NCI-H1105 treated with DMSO at 0.1 percent for 48 hours (cell line): ENCODE data around the gene SGK2.

ENCODE experiments used
- DNase-seq: peaks from one replicate; lab custom pipeline; 2025; lab: John Stamatoyannopoulos, UW

The SGK2 gene

GRCh38 chr20:43558412-43559146 is at the start of gene SGK2:
TSS of gene SGK2 (plus strand) at chr20:43559027. CDS start at chr20:43566496, 7,469 bp downstream.
- no peak for DNase-seq

DNA sequence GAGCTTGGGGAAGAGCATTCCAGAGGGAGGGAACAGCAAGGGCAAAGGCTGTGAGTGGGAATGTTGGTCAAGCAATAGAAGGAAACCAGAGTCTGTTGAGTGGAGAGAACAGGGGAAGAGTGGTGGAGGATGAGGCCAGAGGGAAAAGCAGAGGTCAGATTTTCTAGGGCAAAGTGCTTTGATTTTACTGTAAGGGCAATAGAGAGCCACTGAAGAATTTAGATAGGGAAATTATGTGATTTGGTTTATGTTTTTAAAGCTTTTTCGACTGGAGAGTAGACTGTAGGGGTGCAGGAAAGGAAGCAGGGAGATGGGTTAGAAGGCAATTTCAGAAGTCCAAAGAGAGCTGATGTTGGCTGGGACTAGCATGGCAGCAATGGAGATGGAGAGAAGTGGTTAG is 46.9 kb upstream of the SGK2 start:
- DNase-seq = no peak

DNA sequence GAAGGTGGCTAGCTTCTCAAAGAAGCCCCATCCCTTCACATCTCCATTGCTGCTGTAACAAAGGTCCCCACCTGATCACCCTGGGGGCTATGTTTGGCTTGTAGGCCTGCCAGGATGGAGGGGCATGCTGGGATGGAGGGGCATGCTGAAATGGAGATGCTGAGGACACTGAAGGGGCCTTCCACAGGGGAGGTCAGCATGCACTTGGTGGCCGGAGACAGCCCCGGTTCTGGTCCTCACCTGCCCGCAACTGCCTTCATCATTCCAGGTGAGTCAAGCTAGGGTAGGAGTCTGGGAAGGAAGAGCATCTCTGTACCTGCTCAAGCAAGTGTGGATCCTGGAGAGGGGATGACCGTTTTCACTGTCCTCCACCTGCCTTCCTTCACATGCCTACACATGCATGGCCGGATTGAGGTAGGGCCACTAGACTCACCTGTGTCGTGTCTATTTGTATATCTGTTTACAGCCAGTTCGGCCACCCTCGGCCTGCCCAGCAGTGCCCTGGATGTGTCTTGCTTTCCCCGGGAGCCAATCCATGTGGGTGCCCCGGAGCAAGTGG is 45.4 kb upstream of the SGK2 start:
- DNase-seq = no peak

DNA sequence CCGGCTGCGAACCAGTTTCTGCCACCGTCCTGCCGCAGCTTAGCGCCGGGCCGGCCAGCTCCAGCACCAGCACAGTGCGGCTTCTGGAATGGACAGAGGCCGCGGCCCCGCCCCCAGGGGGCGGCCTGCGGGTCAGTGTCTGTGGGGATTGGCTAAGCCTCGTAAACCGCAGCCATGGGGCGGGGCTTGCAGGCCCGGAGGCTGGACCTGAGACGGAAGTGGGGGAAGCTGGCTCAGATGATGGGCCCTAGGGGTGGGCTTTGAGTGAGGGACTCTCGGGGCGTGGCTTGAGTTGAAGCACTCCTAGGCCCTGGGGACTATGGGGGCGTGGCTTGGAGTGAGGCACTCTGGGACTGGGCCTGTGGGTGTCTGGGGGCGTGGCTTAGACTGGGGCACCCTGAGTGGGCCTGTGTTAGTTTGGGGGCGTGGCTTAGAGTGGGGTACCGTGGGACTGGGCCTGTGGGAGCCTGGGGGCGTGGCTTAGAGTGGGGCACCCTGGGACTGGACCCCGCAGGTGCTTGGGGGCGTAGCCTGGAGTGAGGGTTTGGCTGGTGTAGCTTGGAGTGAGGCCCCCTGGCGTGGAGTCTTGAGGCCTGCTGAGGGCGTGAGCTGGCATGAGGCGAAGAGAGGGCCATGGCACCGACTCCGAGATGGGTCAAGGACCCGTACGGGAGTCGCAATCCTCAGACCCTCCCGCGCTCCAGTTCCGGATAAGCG is 44.7 kb upstream of the SGK2 start:
- peak; percentile 95 for DNase-seq

DNA sequence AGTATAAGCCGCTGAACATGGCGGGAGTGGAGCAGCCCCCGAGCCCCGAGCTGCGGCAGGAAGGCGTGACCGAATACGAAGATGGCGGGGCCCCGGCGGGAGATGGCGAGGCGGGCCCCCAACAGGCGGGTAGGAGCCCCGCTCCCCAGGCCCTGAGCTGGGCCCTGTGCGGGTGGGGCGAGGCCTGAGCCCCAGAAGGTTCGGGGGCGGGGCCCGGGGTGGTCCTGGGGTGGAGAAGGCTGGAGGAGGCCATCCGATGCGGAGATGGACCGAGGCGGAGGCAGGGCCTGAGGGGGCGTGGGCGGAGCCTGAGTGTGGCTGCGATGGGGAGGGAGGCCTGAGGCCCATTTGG is 44.2 kb upstream of the SGK2 start:
- peak; percentile 37 for DNase-seq

- DNase-seq = no peak
These were observed 43.2 kb upstream of the SGK2 start for GRCh38 chr20:43515628-43516027.

- DNase-seq = no peak
These were observed 42.5 kb upstream of the SGK2 start for GRCh38 chr20:43516251-43516824.

- DNase-seq = no peak
These were observed 38.7 kb upstream of the SGK2 start for GRCh38 chr20:43520074-43520630.

- no peak for DNase-seq
These were observed 33.8 kb upstream of the SGK2 start for GRCh38 chr20:43525021-43525420.

DNA sequence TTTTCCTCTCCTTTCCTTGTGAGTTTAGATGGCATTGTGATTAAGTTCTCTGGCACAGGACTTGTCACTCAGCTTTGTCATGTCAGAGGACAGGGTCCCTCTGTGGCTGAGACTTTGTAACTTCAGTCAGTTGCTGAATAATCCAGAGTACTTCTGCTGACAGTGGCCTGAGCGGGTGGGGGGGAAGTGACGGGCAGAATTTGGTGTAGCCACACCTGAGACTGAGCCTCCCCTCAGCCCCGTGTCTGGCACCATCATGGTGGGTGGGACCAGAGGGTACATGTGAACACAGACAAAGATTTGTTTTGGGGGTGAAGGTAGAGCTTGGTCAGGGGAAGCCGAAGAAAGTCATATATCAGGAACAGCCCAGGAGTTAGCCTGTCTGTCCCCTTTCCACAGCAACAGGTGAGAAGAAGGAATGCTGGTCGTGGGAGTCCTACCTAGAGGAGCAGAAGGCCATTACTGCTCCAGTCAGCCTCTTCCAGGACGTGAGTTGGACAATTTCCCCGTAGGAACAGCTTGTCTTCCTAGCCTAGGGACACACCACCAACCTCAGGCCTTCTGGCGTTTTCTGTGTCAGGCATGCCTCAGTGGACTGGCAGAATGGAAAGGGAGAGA is 30.5 kb upstream of the SGK2 start:
- no peak for DNase-seq

DNA sequence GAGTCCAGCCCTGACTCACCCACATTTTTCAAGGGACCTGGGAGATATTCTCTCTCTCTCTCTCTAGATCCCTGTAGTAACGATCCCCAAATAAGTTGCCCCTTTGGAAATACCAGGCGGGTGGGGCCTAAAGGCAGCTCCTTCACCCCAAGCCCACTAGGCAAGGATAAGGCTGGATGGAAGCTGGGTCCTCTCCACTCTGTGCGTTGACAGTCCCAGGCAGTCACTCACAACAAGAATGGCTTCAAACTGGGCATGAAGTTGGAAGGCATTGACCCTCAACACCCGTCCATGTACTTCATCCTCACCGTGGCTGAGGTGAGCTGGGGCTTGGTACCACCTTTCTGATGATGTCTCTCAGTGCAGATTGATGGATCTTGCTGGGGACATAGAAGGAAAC is 29.8 kb upstream of the SGK2 start:
- no peak for DNase-seq

DNA sequence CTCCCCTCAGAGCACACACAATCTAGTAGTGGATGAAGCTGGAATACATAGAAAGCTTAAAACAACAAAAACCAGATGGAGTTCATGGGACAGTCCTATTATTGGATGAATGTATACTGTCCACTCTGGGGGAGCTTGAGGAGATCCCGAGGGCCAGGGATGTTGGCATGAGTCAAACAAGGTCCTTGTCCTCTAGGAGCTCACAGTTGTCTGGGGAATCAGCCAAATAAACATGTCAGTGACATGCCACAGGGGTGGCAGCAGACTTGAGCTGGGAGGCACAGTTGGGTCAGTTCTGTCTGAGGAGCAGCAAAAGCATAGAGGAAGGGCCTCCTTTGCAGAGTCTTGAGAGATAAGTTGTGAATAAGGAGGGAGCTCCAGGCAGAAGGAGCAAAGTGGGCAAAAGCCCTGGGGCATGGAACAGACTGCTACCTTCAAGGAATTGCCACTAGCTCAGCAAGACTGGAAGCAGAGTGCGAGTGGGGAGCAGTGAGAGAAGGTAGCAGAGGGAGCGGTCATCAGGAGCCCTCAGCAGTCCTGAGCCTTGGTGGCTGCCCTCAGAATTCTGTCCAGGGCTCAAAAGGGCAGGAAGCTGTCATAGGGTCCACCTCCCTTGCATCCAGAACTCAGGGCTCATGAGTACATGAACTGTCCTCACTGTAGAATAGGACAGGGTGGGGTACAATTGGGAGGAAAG is 29.2 kb upstream of the SGK2 start:
- no peak for DNase-seq

DNA sequence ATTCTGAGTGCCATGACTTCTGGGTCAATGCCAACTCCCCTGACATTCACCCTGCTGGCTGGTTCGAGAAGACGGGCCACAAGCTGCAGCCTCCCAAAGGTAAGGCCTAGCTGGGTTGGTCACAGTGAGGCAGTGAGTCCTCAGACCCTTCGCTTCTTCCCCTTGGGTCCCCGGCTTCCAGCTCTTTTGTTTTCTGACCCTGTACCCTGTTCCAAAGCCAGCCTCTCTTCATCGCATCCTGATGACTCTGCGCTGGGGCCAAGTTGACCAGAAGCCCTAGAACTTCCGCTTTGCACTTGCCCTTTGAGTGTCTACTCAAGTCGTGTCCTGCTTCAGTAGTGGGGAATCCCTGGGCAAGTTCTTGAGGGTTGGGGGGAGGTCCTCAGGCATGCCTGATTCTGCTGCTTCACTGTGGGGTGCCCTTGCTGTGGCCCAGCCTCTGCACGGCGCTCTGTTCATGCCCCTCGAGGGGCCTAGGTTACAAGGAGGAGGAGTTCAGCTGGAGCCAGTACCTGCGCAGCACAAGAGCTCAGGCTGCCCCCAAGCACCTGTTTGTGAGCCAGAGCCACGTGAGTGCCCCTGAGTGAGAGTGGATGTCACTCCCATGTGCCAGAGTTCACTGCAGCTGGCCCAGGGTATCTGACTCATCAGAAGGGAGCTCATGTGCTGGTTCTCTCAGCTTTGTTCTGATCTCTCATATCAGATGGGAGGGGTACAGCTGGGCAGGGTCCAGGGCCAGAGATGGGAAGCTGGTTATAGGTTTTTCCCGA is 28.3 kb upstream of the SGK2 start:
- DNase-seq = no peak

- no peak for DNase-seq
These were observed 27.8 kb upstream of the SGK2 start for GRCh38 chr20:43531091-43531443.

GRCh38 chr20:43532416-43533055 is 26.3 kb upstream of the SGK2 start:
- no peak for DNase-seq

GRCh38 chr20:43533060-43533459 is 25.8 kb upstream of the SGK2 start:
- DNase-seq = no peak

GRCh38 chr20:43534016-43534415 is 24.8 kb upstream of the SGK2 start:
- DNase-seq = no peak

DNA sequence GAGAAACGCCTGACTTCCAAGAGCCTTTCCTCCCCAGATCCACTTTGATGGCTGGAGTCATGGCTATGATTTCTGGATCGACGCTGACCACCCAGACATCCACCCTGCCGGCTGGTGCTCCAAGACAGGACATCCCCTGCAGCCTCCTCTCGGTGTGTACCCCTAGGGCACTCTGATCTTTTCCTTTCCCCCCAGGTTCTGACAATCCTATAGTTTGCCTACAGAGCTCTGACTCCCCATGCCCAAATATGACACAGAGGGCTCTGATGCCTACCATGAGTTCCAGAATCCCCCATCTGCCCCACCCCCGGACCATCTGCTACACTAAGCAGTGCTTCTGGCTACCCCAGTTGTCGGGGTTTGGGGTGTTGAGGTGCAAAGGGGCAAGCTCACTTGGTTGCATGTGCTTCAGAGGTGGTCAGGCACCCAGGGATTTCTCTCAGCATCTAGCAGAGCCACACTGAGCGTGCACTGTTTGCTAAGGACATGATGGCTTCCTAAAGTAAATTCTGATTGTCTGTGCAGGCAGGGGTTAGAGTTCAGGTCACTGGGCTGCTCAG is 24.0 kb upstream of the SGK2 start:
- no peak for DNase-seq

GRCh38 chr20:43535370-43536004 is 23.3 kb upstream of the SGK2 start:
- no peak for DNase-seq
